ENCODE data around the gene BPIFB3.

DNA sequence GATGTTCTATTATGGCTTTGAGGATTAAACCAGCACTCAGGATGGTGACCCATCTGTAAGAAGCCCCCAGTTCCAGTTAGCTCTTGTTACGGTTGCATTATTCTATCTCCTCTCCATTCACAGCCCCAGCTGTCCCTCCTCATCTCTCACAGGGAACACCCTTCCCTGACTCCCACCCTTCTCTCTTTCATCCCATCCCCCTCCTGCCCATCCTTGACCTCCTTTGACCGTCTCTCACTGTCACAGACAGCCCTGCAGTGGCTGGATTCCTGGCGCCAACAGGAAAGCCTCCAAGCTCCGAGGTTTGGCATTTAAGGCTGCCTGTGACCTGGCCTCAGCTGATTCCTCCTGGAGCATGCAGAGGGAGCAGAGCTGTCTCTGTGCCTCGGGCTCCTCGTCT, 21.6 kb downstream of the BPIFB3 start:
- TF ChIP-seq, protein P1, sequence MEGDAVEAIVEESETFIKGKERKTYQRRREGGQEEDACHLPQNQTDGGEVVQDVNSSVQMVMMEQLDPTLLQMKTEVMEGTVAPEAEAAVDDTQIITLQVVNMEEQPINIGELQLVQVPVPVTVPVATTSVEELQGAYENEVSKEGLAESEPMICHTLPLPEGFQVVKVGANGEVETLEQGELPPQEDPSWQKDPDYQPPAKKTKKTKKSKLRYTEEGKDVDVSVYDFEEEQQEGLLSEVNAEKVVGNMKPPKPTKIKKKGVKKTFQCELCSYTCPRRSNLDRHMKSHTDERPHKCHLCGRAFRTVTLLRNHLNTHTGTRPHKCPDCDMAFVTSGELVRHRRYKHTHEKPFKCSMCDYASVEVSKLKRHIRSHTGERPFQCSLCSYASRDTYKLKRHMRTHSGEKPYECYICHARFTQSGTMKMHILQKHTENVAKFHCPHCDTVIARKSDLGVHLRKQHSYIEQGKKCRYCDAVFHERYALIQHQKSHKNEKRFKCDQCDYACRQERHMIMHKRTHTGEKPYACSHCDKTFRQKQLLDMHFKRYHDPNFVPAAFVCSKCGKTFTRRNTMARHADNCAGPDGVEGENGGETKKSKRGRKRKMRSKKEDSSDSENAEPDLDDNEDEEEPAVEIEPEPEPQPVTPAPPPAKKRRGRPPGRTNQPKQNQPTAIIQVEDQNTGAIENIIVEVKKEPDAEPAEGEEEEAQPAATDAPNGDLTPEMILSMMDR (tag by site-specific recombination; IDR thresholded peaks at IDR 0.05): no peak
- TF ChIP-seq, protein P2, sequence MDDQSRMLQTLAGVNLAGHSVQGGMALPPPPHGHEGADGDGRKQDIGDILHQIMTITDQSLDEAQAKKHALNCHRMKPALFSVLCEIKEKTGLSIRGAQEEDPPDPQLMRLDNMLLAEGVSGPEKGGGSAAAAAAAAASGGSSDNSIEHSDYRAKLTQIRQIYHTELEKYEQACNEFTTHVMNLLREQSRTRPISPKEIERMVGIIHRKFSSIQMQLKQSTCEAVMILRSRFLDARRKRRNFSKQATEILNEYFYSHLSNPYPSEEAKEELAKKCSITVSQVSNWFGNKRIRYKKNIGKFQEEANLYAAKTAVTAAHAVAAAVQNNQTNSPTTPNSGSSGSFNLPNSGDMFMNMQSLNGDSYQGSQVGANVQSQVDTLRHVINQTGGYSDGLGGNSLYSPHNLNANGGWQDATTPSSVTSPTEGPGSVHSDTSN (CRISPR knock-in tag; IDR thresholded peaks at IDR 0.05): no peak
- TF ChIP-seq, protein P3, sequence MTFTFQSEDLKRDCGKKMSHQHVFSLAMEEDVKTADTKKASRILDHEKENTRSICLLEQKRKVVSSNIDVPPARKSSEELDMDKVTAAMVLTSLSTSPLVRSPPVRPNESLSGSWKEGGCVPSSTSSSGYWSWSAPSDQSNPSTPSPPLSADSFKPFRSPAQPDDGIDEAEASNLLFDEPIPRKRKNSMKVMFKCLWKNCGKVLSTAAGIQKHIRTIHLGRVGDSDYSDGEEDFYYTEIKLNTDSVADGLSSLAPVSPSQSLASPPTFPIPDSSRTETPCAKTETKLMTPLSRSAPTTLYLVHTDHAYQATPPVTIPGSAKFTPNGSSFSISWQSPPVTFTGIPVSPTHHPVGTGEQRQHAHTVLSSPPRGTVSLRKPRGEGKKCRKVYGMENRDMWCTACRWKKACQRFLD (tag by site-specific recombination; IDR thresholded peaks at IDR 0.05): no peak
- no peak for TF ChIP-seq ZNF140 (tag by site-specific recombination; IDR thresholded peaks at IDR 0.05)
- TF ChIP-seq, protein P4, sequence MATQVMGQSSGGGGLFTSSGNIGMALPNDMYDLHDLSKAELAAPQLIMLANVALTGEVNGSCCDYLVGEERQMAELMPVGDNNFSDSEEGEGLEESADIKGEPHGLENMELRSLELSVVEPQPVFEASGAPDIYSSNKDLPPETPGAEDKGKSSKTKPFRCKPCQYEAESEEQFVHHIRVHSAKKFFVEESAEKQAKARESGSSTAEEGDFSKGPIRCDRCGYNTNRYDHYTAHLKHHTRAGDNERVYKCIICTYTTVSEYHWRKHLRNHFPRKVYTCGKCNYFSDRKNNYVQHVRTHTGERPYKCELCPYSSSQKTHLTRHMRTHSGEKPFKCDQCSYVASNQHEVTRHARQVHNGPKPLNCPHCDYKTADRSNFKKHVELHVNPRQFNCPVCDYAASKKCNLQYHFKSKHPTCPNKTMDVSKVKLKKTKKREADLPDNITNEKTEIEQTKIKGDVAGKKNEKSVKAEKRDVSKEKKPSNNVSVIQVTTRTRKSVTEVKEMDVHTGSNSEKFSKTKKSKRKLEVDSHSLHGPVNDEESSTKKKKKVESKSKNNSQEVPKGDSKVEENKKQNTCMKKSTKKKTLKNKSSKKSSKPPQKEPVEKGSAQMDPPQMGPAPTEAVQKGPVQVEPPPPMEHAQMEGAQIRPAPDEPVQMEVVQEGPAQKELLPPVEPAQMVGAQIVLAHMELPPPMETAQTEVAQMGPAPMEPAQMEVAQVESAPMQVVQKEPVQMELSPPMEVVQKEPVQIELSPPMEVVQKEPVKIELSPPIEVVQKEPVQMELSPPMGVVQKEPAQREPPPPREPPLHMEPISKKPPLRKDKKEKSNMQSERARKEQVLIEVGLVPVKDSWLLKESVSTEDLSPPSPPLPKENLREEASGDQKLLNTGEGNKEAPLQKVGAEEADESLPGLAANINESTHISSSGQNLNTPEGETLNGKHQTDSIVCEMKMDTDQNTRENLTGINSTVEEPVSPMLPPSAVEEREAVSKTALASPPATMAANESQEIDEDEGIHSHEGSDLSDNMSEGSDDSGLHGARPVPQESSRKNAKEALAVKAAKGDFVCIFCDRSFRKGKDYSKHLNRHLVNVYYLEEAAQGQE (tag by site-specific recombination; IDR thresholded peaks at IDR 0.05): no peak

Measured in HEK293 (cell line).